Measurements from ENCODE around the gene PEX12.
"Not testable (repeated sequence)": the region's sequence is repeated elsewhere in the genome, so short reads cannot be mapped to it uniquely, and the experiment has no call there.

Gene PEX12

GRCh38 chr17:35578197-35578928 lies at the start of gene PEX12:
PEX12 (minus strand) TSS chr17:35578571; CDS start chr17:35578021, 550 bp downstream.
- DNase-seq, result peak; percentile 79

GRCh38 chr17:35627417-35627816 lies 49.0 kb upstream of the PEX12 start:
- no peak for DNase-seq

- DNase-seq, result no peak
Measured at GRCh38 chr17:35621768-35622167, 43.4 kb upstream of the PEX12 start.

GRCh38 chr17:35618628-35619027 lies 40.3 kb upstream of the PEX12 start:
- DNase-seq, result no peak

GRCh38 chr17:35617505-35617904 lies 39.1 kb upstream of the PEX12 start:
- no peak for DNase-seq

- no peak for DNase-seq
Measured at GRCh38 chr17:35616536-35616935, 38.2 kb upstream of the PEX12 start.

- no peak for DNase-seq
Measured at GRCh38 chr17:35614810-35615209, 36.4 kb upstream of the PEX12 start.

- DNase-seq, result peak; percentile 10
Measured at GRCh38 chr17:35612924-35613521, 34.7 kb upstream of the PEX12 start.

- DNase-seq, result not testable (repeated sequence)
Measured at GRCh38 chr17:35610746-35611145, 32.4 kb upstream of the PEX12 start.

- DNase-seq, result no peak
Measured at GRCh38 chr17:35609831-35610230, 31.5 kb upstream of the PEX12 start.

GRCh38 chr17:35607239-35607847 lies 29.0 kb upstream of the PEX12 start:
- DNase-seq, result no peak

- no peak for DNase-seq
Measured at GRCh38 chr17:35605678-35606077, 27.3 kb upstream of the PEX12 start.

GRCh38 chr17:35603674-35604073 lies 25.3 kb upstream of the PEX12 start:
- DNase-seq, result no peak

- no peak for DNase-seq
Measured at GRCh38 chr17:35597604-35598003, 19.2 kb upstream of the PEX12 start.

- no peak for DNase-seq
Measured at GRCh38 chr17:35596530-35597233, 18.3 kb upstream of the PEX12 start.

GRCh38 chr17:35596072-35596471 lies 17.7 kb upstream of the PEX12 start:
- DNase-seq, result no peak

- no peak for DNase-seq
Measured at GRCh38 chr17:35588196-35588920, 10.0 kb upstream of the PEX12 start.

GRCh38 chr17:35587074-35587961 lies 8.9 kb upstream of the PEX12 start, which contains the start of gene AP2B1:
AP2B1 (plus strand) TSS chr17:35587322; CDS start chr17:35594031, 6,709 bp downstream.
- DNase-seq, result peak; percentile 94

- DNase-seq, result no peak
Measured at GRCh38 chr17:35586569-35587073, 8.2 kb upstream of the PEX12 start.

GRCh38 chr17:35584061-35584460 lies 5.7 kb upstream of the PEX12 start:
- DNase-seq, result no peak

GRCh38 chr17:35578929-35579432 lies 610 bp upstream of the PEX12 start:
- no peak for DNase-seq

Data from stimulated activated CD4-positive, alpha-beta T cell treated with anti-CD3 and anti-CD28 coated beads, Interleukin-12 subunit alpha, Interleukin-12 subunit beta, amount 100 ng/mL, for 4 hours (primary cell).